ENCODE results near the gene ZNF385A. TPM values are rescaled to one million over a fixed set of nuclear protein-coding genes. Genes with fewer than 3 reads are reported as not detected.
A peak's percentile ranks its signal among the peaks of the same experiment; 100 is the strongest.

ZNF385A gene
- total RNA-seq, 2 experiments from 2014 or later, result 0.32 to 2.9 TPM

GRCh38 chr12:54404061-54405004 is 19.8 kb upstream of the ZNF385A start:
- BruUV-seq (replicated peaks), result no TSS peak
- peak; percentile 73 for DNase-seq (ENCODE audit: low spot score)
- Histone ChIP-seq H2AFZ (ENCODE audit: low read length) (no peak overlapping the region), H3K79me2 (ENCODE audit: insufficient read depth, low read depth, low read length) (no peaks in the 10 kb centered on the region), H3K4me1 (ENCODE audit: insufficient read depth, low read length, poor library complexity, severe bottlenecking) (no peaks in the 10 kb centered on the region), H4K20me1 (ENCODE audit: insufficient read depth, low read length) (no peaks in the 10 kb centered on the region), H3K27ac (ENCODE audit: low read depth, low read length, poor library complexity, severe bottlenecking) (no peak overlapping the region), H3K9me2 (ENCODE audit: insufficient read depth, low read length) (no peaks in the 10 kb centered on the region), H3K4me2 (ENCODE audit: low read length) (no peak overlapping the region), H3K9me3 (ENCODE audit: low read length) (no peaks in the 10 kb centered on the region), H3K4me3 (ENCODE audit: low read depth, low read length, poor library complexity, severe bottlenecking) (no peak overlapping the region), H3K36me3 (ENCODE audit: insufficient read depth, low read length) (no peaks in the 10 kb centered on the region)
- TF ChIP-seq, protein P1, sequence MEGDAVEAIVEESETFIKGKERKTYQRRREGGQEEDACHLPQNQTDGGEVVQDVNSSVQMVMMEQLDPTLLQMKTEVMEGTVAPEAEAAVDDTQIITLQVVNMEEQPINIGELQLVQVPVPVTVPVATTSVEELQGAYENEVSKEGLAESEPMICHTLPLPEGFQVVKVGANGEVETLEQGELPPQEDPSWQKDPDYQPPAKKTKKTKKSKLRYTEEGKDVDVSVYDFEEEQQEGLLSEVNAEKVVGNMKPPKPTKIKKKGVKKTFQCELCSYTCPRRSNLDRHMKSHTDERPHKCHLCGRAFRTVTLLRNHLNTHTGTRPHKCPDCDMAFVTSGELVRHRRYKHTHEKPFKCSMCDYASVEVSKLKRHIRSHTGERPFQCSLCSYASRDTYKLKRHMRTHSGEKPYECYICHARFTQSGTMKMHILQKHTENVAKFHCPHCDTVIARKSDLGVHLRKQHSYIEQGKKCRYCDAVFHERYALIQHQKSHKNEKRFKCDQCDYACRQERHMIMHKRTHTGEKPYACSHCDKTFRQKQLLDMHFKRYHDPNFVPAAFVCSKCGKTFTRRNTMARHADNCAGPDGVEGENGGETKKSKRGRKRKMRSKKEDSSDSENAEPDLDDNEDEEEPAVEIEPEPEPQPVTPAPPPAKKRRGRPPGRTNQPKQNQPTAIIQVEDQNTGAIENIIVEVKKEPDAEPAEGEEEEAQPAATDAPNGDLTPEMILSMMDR (conservative IDR thresholded peaks at IDR 0.05; ENCODE audit: low read length), result peak; percentile 99
- TF ChIP-seq EZH2phosphoT487 (IDR thresholded peaks at IDR 0.05; ENCODE audit: borderline replicate concordance, low read depth, low read length), result no peak
- intact Hi-C loops (cut with micrococcal nuclease; ENCODE audit: unreplicated experiment), result no loop called here
- ChIA-PET CTCF (ENCODE audit: unreplicated experiment) (interaction anchor here (0.7 kb wide), 1 partner anchor 9 kb away, joined by 4 read pairs; no protein-coding TSS in a partner anchor), POLR2A (interaction anchor here (0.6 kb wide), 1 partner anchor 1622 kb away, joined by 5 read pairs; no protein-coding TSS in a partner anchor)

GRCh38 chr12:54401119-54401518 is 16.6 kb upstream of the ZNF385A start:
- no TSS peak for BruUV-seq (replicated peaks)

More at GRCh38 chr12:54401119-54401518, 16.6 kb upstream of the ZNF385A start:
- Histone ChIP-seq H3K27ac (ENCODE audit: low read depth, low read length, poor library complexity, severe bottlenecking) (no peak overlapping the region), H3K79me2 (ENCODE audit: insufficient read depth, low read depth, low read length) (no peaks in the 10 kb centered on the region), H3K9me2 (ENCODE audit: insufficient read depth, low read length) (no peaks in the 10 kb centered on the region), H3K4me1 (ENCODE audit: insufficient read depth, low read length, poor library complexity, severe bottlenecking) (no peaks in the 10 kb centered on the region), H2AFZ (ENCODE audit: low read length) (no peak overlapping the region), H4K20me1 (ENCODE audit: insufficient read depth, low read length) (no peaks in the 10 kb centered on the region), H3K4me3 (ENCODE audit: low read depth, low read length, poor library complexity, severe bottlenecking) (no peak overlapping the region), H3K36me3 (ENCODE audit: insufficient read depth, low read length) (no peaks in the 10 kb centered on the region), H3K4me2 (ENCODE audit: low read length) (no peak overlapping the region), H3K9me3 (ENCODE audit: low read length) (no peaks in the 10 kb centered on the region)
- no peak for DNase-seq (ENCODE audit: low spot score)
- POLR2A ChIA-PET, result no interaction called here
- CTCF ChIA-PET (ENCODE audit: unreplicated experiment), result interaction anchor here (0.8 to 2.5 kb wide), 2 partner anchors 9 to 38 kb away, joined by 4 to 28 read pairs; no protein-coding TSS in a partner anchor
- TF ChIP-seq EZH2phosphoT487 (IDR thresholded peaks at IDR 0.05; ENCODE audit: borderline replicate concordance, low read depth, low read length), result no peak
- TF ChIP-seq, protein P1 (conservative IDR thresholded peaks at IDR 0.05; ENCODE audit: low read length), result no peak
- intact Hi-C loops (cut with micrococcal nuclease; ENCODE audit: unreplicated experiment), result no loop called here

Measured in OCI-LY7 (cell line).